Right renal pelvis (tissue), 4 donors: ENCODE measurements around the gene ADPRS. TPM values are rescaled to one million over a fixed set of nuclear protein-coding genes. Genes with fewer than 3 reads are reported as not detected.

Experiments
- DNase-seq, 4 donors: peaks; one replicate each; pipeline ENCODE4 v3.0.0-alpha.2; 2013; ENCODE audit warnings: low read depth in 4 of 4, low spot score in 3 of 4, missing footprints in 1 of 4
- polyA plus RNA-seq, 4 donors: library from polyadenylated mRNA; unstranded; fragments of 120-200 nt; gene quantifications; one replicate each; pipeline ENCODE4 v1.2.1, GENCODE V29; 2013; ENCODE audit not compliant: insufficient read length in 4 of 4

ADPRS gene
- polyA plus RNA-seq, 4 donors: 31.6 to 38.0 (median 33.2) TPM

DNA sequence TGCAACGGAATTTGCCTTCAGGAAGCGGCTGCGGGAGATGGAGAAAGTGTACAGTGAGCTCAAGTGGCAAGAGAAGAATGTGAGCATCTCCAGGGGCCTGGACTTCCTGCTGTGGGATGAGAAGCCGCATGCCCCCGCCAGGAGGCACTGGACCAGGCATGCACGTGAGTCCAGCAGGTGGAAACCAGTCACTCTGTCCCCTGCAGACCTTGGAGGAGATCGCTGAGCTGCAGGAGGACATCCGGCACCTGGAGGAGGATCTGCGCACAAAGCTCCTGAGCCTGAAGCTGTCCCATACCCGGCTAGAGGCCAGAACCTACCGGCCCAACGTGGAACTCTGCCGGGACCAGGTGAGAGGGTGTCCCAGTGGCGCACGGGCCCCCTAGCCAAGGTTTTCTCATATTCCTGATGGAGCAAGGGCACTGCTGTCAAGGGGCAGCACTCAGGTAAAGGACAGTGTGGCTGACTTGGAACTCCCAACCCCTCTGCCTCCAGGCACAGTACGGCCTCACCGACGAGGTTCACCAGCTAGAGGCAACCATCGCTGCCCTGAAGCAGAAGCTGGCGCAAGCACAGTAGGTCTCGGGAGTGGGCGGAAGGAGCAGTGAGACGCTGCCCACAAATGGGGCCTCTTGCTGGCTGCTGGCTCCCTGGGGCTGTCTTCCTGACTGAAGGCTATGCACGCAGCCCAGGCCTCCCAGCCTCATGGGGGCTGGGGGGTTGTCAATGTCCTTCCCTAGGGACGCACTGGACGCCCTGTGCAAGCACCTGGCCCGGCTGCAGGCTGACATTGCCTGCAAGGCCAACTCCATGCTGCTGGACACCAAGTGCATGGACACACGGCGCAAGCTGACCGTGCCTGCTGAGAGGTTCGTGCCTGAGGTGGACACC is 1.2 kb upstream of the ADPRS start:
- DNase-seq: no peak

DNA sequence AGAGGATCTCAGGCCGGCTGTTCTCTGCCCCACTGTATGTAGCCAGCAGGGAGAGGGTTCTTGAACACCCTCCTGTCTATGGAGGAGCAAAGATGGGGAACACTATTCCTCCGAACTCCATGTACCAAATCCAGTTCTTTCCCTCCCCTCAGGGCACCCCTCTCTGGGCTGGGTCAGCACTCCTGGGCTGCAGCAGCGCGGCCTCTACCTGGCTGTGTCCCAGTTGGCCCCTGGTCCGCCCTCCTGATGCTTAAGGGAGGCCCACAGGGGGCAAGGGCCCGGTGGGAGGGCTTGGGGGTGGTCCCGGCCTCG is 471 bp upstream of the ADPRS start:
- no peak for DNase-seq

DNA sequence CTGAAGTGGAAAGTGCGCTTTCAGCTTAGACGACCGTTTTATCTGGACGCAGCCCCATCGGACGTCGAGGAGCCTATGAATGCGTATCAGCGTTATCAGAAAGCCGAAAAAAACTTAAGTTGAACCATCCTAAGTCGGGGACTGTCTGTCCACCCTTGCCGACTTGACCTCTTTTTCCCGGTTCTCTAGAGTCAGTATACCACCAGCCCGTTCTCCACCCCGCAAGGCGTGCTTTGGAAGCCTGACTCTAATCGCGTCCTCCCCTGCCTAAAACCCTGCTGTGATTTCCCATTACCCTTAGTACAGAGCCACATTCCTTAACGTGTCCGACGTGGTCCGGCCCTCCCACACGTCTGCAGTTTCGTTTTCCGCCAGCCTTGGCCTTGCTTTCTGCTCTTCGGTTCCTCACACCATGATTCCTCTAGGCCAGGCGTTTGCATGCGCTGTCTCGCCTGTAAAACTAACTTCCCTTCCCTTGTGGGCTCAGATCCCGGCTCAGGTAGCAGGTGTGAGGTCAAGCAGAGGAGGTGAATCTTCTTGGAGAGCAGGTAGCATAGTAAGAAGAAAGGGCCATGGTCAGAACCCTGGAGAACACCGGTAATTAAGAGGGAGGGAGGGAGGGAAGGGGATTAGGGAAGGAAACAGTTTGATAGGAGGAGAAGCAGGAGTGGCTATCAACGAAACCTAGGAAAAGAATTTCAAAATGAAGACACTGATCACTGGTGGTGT is 865 bp downstream of the ADPRS start:
- no peak for DNase-seq

DNA sequence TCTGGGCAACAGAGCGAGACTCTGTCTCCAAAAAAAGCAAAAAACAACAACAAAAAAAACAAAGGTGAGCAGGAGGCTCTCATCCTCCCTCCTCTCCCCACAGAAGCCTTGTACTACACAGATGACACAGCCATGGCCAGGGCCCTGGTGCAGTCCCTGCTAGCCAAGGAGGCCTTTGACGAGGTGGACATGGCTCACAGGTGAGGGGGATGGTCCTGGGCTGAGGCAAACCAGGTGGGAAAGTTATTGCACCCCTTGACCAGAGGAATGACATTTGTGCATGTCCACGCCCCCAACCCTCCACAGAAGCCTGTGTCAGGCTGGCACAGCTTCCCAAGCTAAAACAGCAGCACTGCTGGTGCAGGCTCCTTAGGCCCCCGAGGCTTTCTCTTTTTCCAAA is 2.4 kb downstream of the ADPRS start:
- DNase-seq: no peak

DNA sequence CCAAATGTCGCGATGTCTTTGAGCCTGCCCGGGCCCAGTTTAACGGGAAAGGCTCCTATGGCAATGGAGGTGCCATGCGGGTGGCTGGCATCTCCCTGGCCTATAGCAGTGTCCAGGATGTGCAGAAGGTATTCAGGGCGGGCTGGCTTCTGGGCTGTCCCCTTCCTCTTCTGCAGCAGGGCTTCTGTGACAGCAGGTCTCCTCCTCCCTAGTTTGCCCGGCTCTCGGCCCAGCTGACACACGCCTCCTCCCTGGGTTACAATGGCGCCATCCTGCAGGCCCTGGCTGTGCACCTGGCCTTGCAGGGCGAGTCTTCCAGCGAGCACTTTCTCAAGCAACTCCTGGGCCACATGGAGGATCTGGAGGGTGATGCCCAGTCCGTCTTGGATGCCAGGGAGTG is 3.0 kb downstream of the ADPRS start:
- DNase-seq: no peak

DNA sequence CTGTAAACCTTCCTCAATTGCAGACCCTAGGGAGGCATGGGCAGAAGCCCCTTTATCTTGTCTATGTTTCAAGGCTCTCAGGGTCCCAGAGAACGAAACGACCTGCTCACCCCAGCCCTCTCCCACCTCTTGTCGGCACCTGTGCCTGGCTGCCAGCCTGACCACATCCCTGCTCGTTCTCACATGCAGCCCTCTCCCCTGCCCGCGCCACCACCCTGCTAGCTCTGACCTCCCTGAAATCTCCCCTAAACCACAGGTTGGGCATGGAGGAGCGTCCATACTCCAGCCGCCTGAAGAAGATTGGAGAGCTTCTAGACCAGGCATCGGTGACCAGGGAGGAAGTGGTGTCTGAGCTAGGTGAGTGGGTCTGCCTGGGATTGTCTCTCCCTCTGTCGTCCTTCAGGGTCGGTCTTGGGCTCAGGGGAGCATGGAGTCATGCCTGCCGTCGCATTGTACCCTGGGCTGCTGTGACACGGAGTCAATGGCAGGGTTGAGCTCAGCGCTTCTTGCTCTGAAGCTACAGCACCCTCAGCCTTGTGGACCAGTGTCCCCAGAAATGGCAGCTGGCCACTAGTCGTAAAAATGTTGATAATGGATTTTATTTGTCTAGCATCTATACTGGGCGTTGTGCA is 3.6 kb downstream of the ADPRS start:
- no peak for DNase-seq

DNA sequence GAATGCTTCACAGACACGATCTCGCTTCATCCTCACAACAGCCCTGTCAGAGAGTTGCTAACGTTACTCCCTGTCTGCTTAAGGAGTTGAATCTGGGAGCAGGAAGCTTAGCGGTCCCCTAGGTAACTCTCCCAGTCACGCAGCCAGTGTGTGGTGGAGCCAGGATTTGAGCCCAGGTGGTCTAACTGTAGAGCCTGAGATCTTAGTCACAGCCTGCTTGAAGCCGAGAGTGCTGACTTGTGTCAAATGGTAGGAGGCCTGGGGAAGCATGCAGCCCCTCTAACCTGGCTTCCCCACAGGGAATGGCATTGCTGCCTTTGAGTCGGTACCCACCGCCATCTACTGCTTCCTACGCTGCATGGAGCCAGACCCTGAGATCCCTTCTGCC is 4.1 kb downstream of the ADPRS start:
- no peak for DNase-seq

DNA sequence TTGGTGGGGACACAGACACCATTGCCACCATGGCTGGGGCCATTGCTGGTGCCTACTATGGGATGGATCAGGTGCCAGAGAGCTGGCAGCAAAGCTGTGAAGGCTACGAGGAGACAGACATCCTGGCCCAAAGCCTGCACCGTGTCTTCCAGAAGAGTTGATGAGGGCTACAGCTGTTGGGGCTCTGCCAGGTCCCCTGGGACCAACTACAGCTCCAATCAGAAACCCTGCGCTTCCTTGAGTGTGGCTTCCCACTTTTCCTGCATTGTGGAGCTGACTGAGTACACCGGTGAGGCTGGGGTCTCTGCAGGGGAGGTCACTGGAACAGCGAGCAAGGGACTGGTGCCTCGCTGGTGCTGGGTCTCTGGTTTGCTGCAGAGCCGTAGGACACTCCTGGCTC is 4.5 kb downstream of the ADPRS start:
- DNase-seq: no peak

DNA sequence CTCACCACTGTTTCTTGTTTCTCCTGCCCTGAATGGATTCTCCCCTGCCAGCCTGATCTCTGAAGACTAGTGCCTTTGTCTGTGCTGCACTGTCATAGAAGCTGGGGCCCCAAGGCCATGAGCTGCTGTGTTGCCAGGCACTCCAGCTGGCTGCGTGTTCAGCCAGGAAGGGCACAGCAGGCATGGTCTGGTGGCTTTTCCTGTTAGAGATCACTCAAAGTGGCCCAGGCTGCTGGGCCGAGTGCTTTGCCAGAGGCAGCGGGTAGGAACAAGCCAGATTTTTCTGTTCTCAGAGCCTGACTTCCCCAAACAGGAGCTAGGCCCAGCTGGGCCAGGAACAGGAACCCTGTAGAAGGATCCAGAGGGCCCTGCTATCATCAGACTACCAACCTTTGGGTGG is 5.2 kb downstream of the ADPRS start:
- no peak for DNase-seq

DNA sequence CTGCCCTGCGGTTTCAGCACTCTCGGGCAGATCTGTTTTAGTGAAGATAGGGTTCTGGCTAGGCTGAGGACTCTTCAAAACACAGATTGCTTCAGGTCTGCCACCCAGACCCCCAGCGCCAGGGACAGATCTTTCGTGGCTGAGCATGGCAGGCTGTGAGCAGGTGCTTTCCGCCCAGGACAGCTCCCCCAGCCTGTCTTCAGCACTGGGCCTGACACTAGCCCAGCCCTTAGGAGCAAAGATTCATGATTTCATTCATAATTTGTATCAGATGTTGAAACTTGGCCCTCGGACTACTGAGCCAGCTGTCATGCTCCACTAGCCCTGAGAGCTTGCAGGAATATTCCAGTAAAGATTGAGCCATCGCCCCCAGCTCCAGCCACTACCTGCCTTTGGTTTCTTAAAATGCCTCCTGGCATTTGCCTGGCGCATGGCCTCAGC is 5.9 kb downstream of the ADPRS start:
- no peak for DNase-seq

DNA sequence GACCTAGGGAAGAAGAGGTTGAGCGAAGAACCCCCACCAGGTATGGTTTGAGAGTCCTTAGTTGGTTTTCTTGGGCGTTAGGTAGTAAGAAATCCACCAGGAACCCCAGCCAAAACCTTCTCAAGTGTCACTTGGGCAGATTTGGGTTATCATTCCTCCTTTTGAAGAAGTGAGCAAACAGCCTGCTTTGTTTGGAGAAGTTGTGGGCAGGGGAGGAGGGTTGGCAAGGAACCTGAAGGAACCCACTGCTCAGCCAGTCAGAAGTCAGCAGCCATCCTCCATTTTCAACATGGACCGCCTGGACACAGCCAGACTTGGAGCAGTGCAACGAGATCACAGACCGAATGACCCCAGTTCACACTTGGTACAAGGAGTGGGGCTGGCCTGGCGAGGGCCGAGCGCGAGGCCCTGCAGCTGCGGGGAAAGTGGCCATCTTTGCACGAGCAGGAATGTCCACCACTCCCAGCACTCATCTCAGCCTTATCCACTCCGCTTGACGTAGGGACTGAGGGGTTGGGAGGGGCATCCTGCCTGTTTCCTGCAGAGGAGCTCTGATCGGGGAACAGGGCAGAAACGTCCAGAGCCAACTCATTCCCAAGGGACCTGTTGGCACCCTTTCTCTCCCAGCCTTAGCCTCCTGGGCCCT is 7.2 kb downstream of the ADPRS start:
- DNase-seq: no peak

DNA sequence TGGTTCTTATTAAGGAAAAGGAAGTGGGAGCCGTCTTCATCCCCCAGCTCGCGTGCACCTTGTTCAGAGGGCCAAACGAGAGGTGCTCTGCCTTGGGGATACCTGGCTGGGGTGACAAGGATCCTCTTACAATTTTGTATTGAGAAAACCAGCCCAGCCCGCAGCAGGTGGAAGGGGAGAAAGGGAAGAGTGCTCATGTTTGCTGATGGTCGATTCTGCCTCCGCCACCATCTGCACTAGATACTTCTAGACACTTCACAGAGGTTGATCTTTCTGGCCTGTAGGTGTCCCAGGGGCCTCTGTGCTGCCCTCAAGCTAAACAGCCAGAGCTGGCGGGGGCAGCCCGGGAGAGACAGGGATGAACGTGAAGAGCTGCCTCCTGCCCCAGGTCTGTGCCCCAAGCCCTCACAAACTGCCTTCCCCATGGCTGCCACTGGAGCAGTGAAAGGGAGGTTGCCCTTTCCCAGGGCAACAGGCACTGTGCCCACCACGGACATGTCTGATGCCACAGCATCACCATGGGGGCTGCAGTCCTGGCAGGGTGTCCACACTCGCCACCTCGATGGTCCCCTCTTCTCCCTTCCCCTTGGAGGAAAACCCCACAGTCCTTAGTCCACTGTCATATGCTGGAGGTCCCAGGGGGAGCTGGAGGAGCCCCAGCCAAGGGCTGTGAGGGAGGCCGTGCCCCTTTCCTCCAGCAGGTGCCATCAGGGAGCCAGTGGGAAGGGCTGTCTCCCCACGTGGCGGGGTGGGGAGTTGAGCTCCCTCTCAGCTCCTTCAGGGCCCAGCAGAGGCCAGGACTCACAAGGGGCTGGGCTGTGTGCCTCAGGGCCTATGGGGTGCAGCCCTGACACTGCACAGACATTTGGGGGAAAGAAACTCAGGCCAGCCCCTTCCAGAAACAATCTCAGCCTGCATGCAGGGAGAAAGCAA is 8.1 kb downstream of the ADPRS start:
- DNase-seq: no peak

DNA sequence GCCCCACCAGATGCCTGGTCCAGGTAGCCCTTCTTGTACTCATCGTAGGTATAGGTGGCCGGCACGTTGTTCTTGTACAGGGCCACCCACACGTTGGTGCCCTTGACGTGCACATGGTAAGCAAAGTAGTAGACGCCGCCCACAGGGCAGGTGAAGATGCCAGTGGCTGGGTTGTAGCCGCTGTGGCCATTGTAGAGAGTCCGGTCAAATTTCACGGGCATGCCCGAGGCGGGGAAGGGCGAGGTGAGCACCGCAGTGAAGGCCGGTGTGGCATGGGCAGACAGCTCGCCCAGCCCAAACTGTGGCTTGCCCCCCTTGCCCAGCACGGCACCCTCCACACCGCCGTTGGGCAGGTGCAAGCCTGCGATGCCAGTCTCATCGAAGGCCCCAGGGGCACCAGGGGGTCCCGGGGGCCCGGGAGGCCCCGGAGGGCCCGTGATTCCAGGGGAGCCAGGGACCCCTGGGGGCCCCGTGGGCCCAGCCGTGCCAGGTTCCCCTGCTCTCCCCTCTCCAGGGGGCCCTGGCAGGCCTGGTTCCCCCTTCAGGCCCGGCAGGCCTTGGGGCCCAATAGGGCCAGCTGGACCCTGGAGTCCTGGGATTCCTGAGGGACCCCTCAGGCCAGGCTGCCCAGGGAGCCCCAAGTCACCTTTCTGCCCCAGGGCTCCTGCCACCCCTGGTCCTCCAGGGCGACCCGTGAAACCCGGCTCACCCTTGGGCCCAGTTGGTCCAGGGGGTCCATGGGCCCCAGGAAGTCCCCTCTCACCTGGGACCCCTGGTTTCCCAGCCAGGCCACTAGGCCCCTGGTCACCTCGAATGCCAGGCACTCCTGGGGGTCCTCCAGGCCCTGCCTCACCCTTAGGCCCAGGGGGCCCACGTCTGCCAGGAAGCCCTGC is 9.2 kb downstream of the ADPRS start:
- no peak for DNase-seq

DNA sequence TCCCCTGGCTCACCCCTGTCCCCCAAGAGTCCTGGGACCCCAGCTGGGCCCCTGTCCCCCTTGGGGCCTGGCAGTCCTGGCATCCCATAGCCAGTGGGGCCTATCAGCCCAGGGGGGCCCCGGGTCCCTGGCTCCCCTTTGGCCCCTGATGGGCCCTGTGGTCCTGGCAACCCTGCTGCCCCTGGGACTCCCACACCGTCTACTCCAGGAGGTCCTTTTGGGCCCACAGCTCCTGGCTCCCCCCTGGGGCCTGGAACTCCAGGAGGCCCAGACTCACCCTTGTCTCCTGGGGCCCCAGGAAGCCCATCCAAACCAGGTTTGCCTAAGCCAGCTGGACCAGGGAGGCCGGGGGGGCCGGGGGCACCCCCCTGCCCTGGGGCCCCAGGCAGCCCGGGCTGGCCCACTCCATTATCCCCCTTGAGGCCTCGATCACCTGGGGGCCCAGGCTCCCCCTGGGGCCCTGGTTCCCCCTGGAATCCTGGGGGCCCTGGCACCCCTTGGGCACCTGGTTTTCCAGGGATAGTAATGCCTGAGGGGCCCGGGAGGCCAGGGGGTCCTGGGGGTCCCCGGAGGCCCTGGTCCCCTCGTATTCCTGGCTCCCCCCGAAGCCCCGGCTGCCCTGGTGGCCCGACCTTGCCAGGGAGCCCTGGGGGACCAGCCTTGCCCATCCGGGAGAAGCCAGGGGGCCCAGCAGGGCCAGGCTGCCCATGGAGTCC is 10.1 kb downstream of the ADPRS start:
- DNase-seq: no peak

DNA sequence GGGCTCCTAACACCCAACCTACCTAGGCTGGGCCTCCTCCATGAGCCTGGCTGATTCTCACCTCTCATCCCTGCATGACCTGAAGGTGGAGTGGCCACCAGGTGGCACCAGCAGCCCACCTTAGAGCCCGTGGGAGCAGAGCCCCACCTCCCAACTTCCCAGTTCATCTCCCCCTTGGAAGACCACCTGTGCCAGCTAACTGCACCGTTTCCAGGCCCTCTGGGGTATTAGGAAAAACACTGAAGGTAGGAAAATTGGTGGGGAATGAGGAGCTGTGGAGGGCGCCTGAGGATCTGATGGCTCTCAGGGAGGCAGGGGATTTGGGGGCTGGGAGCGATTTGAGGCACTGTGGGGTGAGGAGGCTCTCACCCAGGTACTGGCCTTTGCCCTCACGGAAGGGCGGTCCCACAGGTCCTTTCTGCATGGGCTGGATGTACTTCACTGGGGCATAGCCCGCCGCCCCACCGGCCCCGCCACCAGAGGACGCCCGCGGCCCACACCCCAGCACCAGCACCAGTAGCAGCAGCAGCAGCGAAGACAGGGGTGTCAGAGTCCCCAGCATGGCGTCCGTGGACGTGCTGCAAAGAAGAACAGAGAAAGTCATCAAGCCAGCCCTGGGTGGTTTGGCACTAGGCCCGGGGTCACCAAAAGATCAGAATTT is 11.1 kb downstream of the ADPRS start:
- DNase-seq: peak in 2 of 4 donors; percentile 46 to 65

DNA sequence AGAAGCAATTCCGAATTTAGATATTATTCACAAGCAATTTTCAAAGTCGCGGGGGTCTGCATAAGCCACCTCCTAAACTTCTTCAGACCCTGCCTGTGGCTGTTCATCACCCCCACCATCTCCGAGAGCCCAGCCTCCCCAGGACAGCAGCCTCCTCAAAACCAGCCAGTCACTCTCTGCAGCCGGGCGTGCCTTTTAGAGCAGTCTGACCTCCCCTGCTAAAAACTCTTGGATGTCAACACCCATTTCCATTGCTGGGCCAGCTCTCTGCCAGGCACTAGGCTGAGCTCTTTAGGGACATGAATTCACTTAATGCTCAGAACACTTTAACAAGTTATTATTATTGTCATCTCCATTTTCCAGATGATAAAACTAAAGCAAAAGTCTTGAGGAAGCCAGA is 11.7 kb downstream of the ADPRS start:
- DNase-seq: no peak

DNA sequence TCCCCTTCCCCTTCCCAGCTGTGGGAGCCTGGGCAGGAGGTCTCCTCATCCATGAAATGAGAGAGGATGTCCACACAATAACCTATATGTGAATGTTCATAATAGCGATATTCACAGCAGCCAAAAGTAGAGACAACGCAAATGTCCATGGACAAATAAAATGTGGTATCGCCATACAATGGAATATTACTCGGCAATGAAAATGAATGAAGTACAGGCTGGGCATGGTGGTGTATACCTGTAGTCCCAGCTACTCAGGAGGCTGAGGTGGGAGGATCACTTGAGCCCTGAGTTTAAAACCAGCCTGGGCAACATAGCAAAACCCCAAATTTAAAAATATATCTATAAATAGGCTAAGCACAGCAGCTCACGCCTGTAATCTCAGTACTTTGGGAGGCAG is 12.9 kb downstream of the ADPRS start:
- no peak for DNase-seq

DNA sequence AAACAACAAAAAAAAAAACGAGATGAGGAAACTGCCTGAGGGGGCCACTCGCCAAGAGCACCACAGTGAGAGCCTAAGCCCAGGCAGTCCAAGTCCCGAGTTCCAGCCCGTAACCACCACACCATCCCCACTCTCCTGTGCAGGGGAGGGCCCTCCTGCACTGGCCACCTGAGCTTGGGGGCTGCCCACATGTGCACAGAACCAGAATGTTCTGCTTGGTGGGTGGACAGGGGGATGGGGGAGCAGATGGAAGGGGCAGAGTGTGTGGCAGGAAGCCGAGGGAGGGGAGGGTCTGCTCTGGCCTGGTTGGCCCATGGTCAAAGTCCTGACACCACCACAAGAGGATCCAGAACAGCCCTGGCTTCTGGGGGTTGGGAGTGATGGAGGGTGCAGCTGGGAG is 17.6 kb downstream of the ADPRS start:
- DNase-seq: no peak
